Measurements from ENCODE around the gene STMND1. TPM values are rescaled to one million over a fixed set of nuclear protein-coding genes. Genes with fewer than 3 reads are reported as not detected.

Gene STMND1
- total RNA-seq, 2 experiments from 2014 or later: not detected

- H3K27ac Mint-ChIP-seq: no peak overlapping the region
- H3K4me1 Mint-ChIP-seq: peaks cover 2% of the 10 kb centered on the region
- no peak overlapping the region for H3K4me3 Mint-ChIP-seq
- no peaks in the 10 kb centered on the region for H3K9me3 Mint-ChIP-seq
- no peak for DNase-seq
- POLR2A ChIA-PET: no interaction called here
- CTCF ChIA-PET: no interaction called here
- peaks cover 35% of the 10 kb centered on the region for H3K27me3 Mint-ChIP-seq
- no peaks in the 10 kb centered on the region for H3K36me3 Mint-ChIP-seq (ENCODE audit: low read depth)
These were observed 1.9 kb downstream of the STMND1 start for GRCh38 chr6:17103715-17104114.

GRCh38 chr6:17107863-17108262, 6.0 kb downstream of the STMND1 start:
- H3K36me3 Mint-ChIP-seq (ENCODE audit: low read depth): no peaks in the 10 kb centered on the region
- H3K27me3 Mint-ChIP-seq: peaks cover 9% of the 10 kb centered on the region
- no peaks in the 10 kb centered on the region for H3K9me3 Mint-ChIP-seq
- DNase-seq: no peak
- no peak overlapping the region for H3K27ac Mint-ChIP-seq
- H3K4me3 Mint-ChIP-seq: no peak overlapping the region
- ChIA-PET POLR2A (no interaction called here), CTCF (no interaction called here)
- H3K4me1 Mint-ChIP-seq: no peaks in the 10 kb centered on the region

GRCh38 chr6:17115251-17116116, 13.6 kb downstream of the STMND1 start:
- Mint-ChIP-seq H3K27ac (no peak overlapping the region), H3K9me3 (peaks cover 2% of the 10 kb centered on the region), H3K27me3 (peaks cover 2% of the 10 kb centered on the region), H3K4me1 (no peaks in the 10 kb centered on the region), H3K36me3 (ENCODE audit: low read depth) (no peaks in the 10 kb centered on the region), H3K4me3 (no peak overlapping the region)
- DNase-seq: no peak
- ChIA-PET POLR2A (no interaction called here), CTCF (no interaction called here)

- ChIA-PET POLR2A (no interaction called here), CTCF (no interaction called here)
- Mint-ChIP-seq H3K9me3 (peaks cover 2% of the 10 kb centered on the region), H3K4me3 (no peak overlapping the region), H3K27ac (no peak overlapping the region), H3K36me3 (ENCODE audit: low read depth) (no peaks in the 10 kb centered on the region), H3K4me1 (no peaks in the 10 kb centered on the region), H3K27me3 (peaks cover 2% of the 10 kb centered on the region)
- no peak for DNase-seq
These were observed 14.2 kb downstream of the STMND1 start for GRCh38 chr6:17116117-17116440.

GRCh38 chr6:17120019-17120418, 18.2 kb downstream of the STMND1 start:
- Mint-ChIP-seq H3K27me3 (peaks cover 2% of the 10 kb centered on the region), H3K4me1 (no peaks in the 10 kb centered on the region), H3K36me3 (ENCODE audit: low read depth) (no peaks in the 10 kb centered on the region), H3K9me3 (peaks cover 2% of the 10 kb centered on the region), H3K4me3 (no peak overlapping the region), H3K27ac (no peak overlapping the region)
- DNase-seq: no peak
- ChIA-PET POLR2A (no interaction called here), CTCF (no interaction called here)

GRCh38 chr6:17125407-17125806, 23.6 kb downstream of the STMND1 start:
- no peak for DNase-seq
- ChIA-PET POLR2A (no interaction called here), CTCF (no interaction called here)
- Mint-ChIP-seq H3K27ac (no peak overlapping the region), H3K27me3 (peaks cover 5% of the 10 kb centered on the region), H3K4me3 (no peak overlapping the region), H3K4me1 (no peaks in the 10 kb centered on the region), H3K36me3 (ENCODE audit: low read depth) (no peaks in the 10 kb centered on the region), H3K9me3 (peaks cover under 1% of the 10 kb centered on the region)

GRCh38 chr6:17130786-17131185, 28.9 kb downstream of the STMND1 start:
- CTCF ChIA-PET: no interaction called here
- Mint-ChIP-seq H3K4me3 (no peak overlapping the region), H3K36me3 (ENCODE audit: low read depth) (no peaks in the 10 kb centered on the region), H3K27me3 (peaks cover 12% of the 10 kb centered on the region), H3K9me3 (peaks cover 4% of the 10 kb centered on the region), H3K27ac (no peak overlapping the region), H3K4me1 (no peaks in the 10 kb centered on the region)
- POLR2A ChIA-PET: no interaction called here
- DNase-seq: no peak

- no peaks in the 10 kb centered on the region for H3K36me3 Mint-ChIP-seq (ENCODE audit: low read depth)
- CTCF ChIA-PET: no interaction called here
- peaks cover 10% of the 10 kb centered on the region for H3K9me3 Mint-ChIP-seq
- H3K27me3 Mint-ChIP-seq: peaks cover 14% of the 10 kb centered on the region
- POLR2A ChIA-PET: no interaction called here
- no peak overlapping the region for H3K4me3 Mint-ChIP-seq
- H3K27ac Mint-ChIP-seq: no peak overlapping the region
- H3K4me1 Mint-ChIP-seq: no peaks in the 10 kb centered on the region
- no peak for DNase-seq
These were observed 31.1 kb downstream of the STMND1 start for GRCh38 chr6:17132967-17133366.

- Mint-ChIP-seq H3K4me1 (no peaks in the 10 kb centered on the region), H3K27ac (no peak overlapping the region), H3K9me3 (peaks cover 17% of the 10 kb centered on the region), H3K4me3 (no peak overlapping the region), H3K27me3 (peaks cover 14% of the 10 kb centered on the region), H3K36me3 (ENCODE audit: low read depth) (no peaks in the 10 kb centered on the region)
- ChIA-PET POLR2A (no interaction called here), CTCF (no interaction called here)
- DNase-seq: no peak
These were observed 36.2 kb downstream of the STMND1 start for GRCh38 chr6:17138033-17138432.

- Mint-ChIP-seq H3K27me3 (no peaks in the 10 kb centered on the region), H3K27ac (no peak overlapping the region), H3K4me3 (no peak overlapping the region), H3K36me3 (ENCODE audit: low read depth) (no peaks in the 10 kb centered on the region), H3K9me3 (peaks cover 13% of the 10 kb centered on the region), H3K4me1 (no peaks in the 10 kb centered on the region)
- DNase-seq: no peak
- ChIA-PET CTCF (no interaction called here), POLR2A (no interaction called here)
These were observed 42.2 kb downstream of the STMND1 start for GRCh38 chr6:17144016-17144415.

- ChIA-PET CTCF (no interaction called here), POLR2A (no interaction called here)
- Mint-ChIP-seq H3K4me3 (no peak overlapping the region), H3K9me3 (peaks cover 9% of the 10 kb centered on the region), H3K27me3 (peaks cover 4% of the 10 kb centered on the region), H3K4me1 (no peaks in the 10 kb centered on the region), H3K36me3 (ENCODE audit: low read depth) (no peaks in the 10 kb centered on the region), H3K27ac (no peak overlapping the region)
- DNase-seq: no peak
These were observed 47.7 kb downstream of the STMND1 start for GRCh38 chr6:17149571-17149970.

- no peak for DNase-seq
- Mint-ChIP-seq H3K27me3 (peaks cover 4% of the 10 kb centered on the region), H3K4me3 (no peak overlapping the region), H3K4me1 (no peaks in the 10 kb centered on the region), H3K27ac (no peak overlapping the region), H3K36me3 (ENCODE audit: low read depth) (no peaks in the 10 kb centered on the region), H3K9me3 (peaks cover 9% of the 10 kb centered on the region)
- ChIA-PET POLR2A (no interaction called here), CTCF (interaction anchor here (0.7 kb wide), 1 partner anchor 479 kb away, joined by 3 read pairs; no protein-coding TSS in a partner anchor)
These were observed 48.2 kb downstream of the STMND1 start for GRCh38 chr6:17150096-17150495.

- no peaks in the 10 kb centered on the region for H3K4me1 Mint-ChIP-seq
- no peak overlapping the region for H3K27ac Mint-ChIP-seq
- peaks cover 4% of the 10 kb centered on the region for H3K27me3 Mint-ChIP-seq
- H3K4me3 Mint-ChIP-seq: no peak overlapping the region
- no peaks in the 10 kb centered on the region for H3K36me3 Mint-ChIP-seq (ENCODE audit: low read depth)
- DNase-seq: no peak
- ChIA-PET POLR2A (no interaction called here), CTCF (no interaction called here)
- peaks cover 9% of the 10 kb centered on the region for H3K9me3 Mint-ChIP-seq
These were observed 50.0 kb downstream of the STMND1 start for GRCh38 chr6:17151888-17152287.

- no peak overlapping the region for H3K27ac Mint-ChIP-seq
- ChIA-PET POLR2A (no interaction called here), CTCF (no interaction called here)
- H3K36me3 Mint-ChIP-seq (ENCODE audit: low read depth): no peaks in the 10 kb centered on the region
- no peak overlapping the region for H3K4me3 Mint-ChIP-seq
- no peaks in the 10 kb centered on the region for H3K4me1 Mint-ChIP-seq
- no peak for DNase-seq
- peaks cover 4% of the 10 kb centered on the region for H3K27me3 Mint-ChIP-seq
- H3K9me3 Mint-ChIP-seq: peaks cover 9% of the 10 kb centered on the region
These were observed 50.9 kb downstream of the STMND1 start for GRCh38 chr6:17152703-17153102.
